T-helper 2 cell treated with Interferon-gamma antibody and Interleukin-4, amounts not matched to agents 100 ng/mL and 5 ng/mL, for 36 hours (primary cell): ENCODE data around the gene FAT2. TPM values are rescaled to one million over a fixed set of nuclear protein-coding genes. Genes with fewer than 3 reads are reported as not detected.
"Not testable (repeated sequence)": the region's sequence is repeated elsewhere in the genome, so short reads cannot be mapped to it uniquely, and the experiment has no call there.

Source experiments
- intact Hi-C: fragments of 100-400 bp; cut with micrococcal nuclease; formaldehyde crosslinking; loops from one replicate; pipeline ENCODE4 v1.15.1; 2023
- total RNA-seq: library from RNA; stranded (reverse); gene quantifications from 2 replicates; pipeline ENCODE4 v1.2.3, GENCODE V29; 2022

FAT2 gene
- total RNA-seq, 1 donor from 2014 or later = not detected

- intact Hi-C loops = no loop called here
Observed at GRCh38 chr5:151584057-151584937, 6.8 kb downstream of the FAT2 start.

- intact Hi-C loops = no loop called here
Observed at GRCh38 chr5:151581812-151582583, 9.1 kb downstream of the FAT2 start.

GRCh38 chr5:151581347-151581746 is 9.8 kb downstream of the FAT2 start:
- intact Hi-C loops = no loop called here

GRCh38 chr5:151580858-151581257 is 10.3 kb downstream of the FAT2 start:
- intact Hi-C loops = no loop called here

- intact Hi-C loops = no loop called here
Observed at GRCh38 chr5:151580239-151580638, 10.9 kb downstream of the FAT2 start.

GRCh38 chr5:151579146-151579545 is 12.0 kb downstream of the FAT2 start:
- intact Hi-C loops = not testable (repeated sequence)

- intact Hi-C loops = no loop called here
Observed at GRCh38 chr5:151578326-151579025, 12.7 kb downstream of the FAT2 start.

- intact Hi-C loops = no loop called here
Observed at GRCh38 chr5:151577566-151577965, 13.6 kb downstream of the FAT2 start.

- intact Hi-C loops = no loop called here
Observed at GRCh38 chr5:151574444-151574996, 16.6 kb downstream of the FAT2 start.

GRCh38 chr5:151572657-151573368 is 18.3 kb downstream of the FAT2 start:
- intact Hi-C loops = no loop called here

- intact Hi-C loops = no loop called here
Observed at GRCh38 chr5:151571270-151572173, 19.6 kb downstream of the FAT2 start.

GRCh38 chr5:151570512-151571269 is 20.4 kb downstream of the FAT2 start:
- intact Hi-C loops = no loop called here

- intact Hi-C loops = no loop called here
Observed at GRCh38 chr5:151570058-151570457, 21.1 kb downstream of the FAT2 start.

GRCh38 chr5:151569132-151570046 is 21.7 kb downstream of the FAT2 start:
- intact Hi-C loops = no loop called here

- intact Hi-C loops = no loop called here
Observed at GRCh38 chr5:151568036-151568435, 23.1 kb downstream of the FAT2 start.

- intact Hi-C loops = no loop called here
Observed at GRCh38 chr5:151565971-151566370, 25.2 kb downstream of the FAT2 start.

GRCh38 chr5:151562019-151562707 is 29.0 kb downstream of the FAT2 start:
- intact Hi-C loops = no loop called here
